PC-3 (cell line): Measurements from ENCODE around the gene FBXO11. TPM values are rescaled to one million over a fixed set of nuclear protein-coding genes. Genes with fewer than 3 reads are reported as not detected.

Experiments
- ATAC-seq: fragments of 200-7000 bp; cut with Tn5 transposase; 2 replicates; pipeline ENCODE4 v1.9.1; 2020; ENCODE audit warnings: mild to moderate bottlenecking, moderate library complexity
- BruUV-seq: library from RNA; stranded (reverse); fragments of 400-500 nt; replicated peaks from 2 replicates; lab custom pipeline; 2021; lab: Mats Ljungman, UMichigan
- CTCF ChIA-PET: fragments of 300-600 bp; sonication (Branson Sonifier 250); formaldehyde crosslinking; loops from one replicate; lab custom pipeline; 2022; ENCODE audit warnings: antibody characterized with exemption; lab: Charles Lee
- POLR2A ChIA-PET: fragments of 300-600 bp; sonication (Branson Sonifier 250); formaldehyde crosslinking; loops from one replicate; lab custom pipeline; 2022; ENCODE audit warnings: antibody characterized with exemption; ENCODE audit not compliant: unreplicated experiment; lab: Charles Lee
- DNase-seq: peaks from one replicate; pipeline ENCODE4 v3.0.0-alpha.2; 2015
- H2AFZ ChIP-seq: fragments of 300-600 bp; sonication (generic); 2 replicates; pipeline ENCODE4 v1.6.0; 2016; ENCODE audit warnings: antibody characterized with exemption, low read length
- H3F3A ChIP-seq: fragments of 300-600 bp; sonication (generic); one replicate; pipeline ENCODE4 v1.6.0; 2017; ENCODE audit warnings: antibody characterized with exemption, low read length, control low read depth, mild to moderate bottlenecking; ENCODE audit not compliant: unreplicated experiment
- H3K27ac ChIP-seq: fragments of 300-600 bp; sonication (generic); 2 replicates; pipeline ENCODE4 v1.5.1; 2016; ENCODE audit warnings: mild to moderate bottlenecking, low read length
- H3K27me3 ChIP-seq: fragments of 300-600 bp; sonication (generic); 2 replicates; pipeline ENCODE4 v1.6.1; 2016; ENCODE audit warnings: low read length, mixed read lengths
- H3K36me3 ChIP-seq: fragments of 300-600 bp; sonication (generic); 2 replicates; pipeline ENCODE4 v1.6.1; 2016; ENCODE audit warnings: low read depth, mixed run types, low read length, mixed read lengths
- H3K4me1 ChIP-seq: fragments of 300-600 bp; sonication (generic); 2 replicates; pipeline ENCODE4 v1.5.1; 2016; ENCODE audit warnings: low read length; ENCODE audit not compliant: insufficient read depth
- H3K4me2 ChIP-seq: fragments of 300-600 bp; sonication (generic); 2 replicates; pipeline ENCODE4 v1.6.0; 2016; ENCODE audit warnings: low read length
- H3K4me3 ChIP-seq: fragments of 300-600 bp; sonication (generic); 2 replicates; pipeline ENCODE4 v1.5.1; 2016; ENCODE audit warnings: mild to moderate bottlenecking, low read length, mixed read lengths
- H3K79me2 ChIP-seq: fragments of 300-600 bp; sonication (generic); 2 replicates; pipeline ENCODE4 v1.6.1; 2017; ENCODE audit warnings: low read length, mixed read lengths
- H3K9ac ChIP-seq: fragments of 300-600 bp; sonication (generic); 2 replicates; pipeline ENCODE4 v1.6.0; 2016; ENCODE audit warnings: mild to moderate bottlenecking, low read length
- H3K9me2 ChIP-seq: fragments of 300-600 bp; sonication (generic); replicated peaks from 2 replicates; pipeline ENCODE4 v1.6.1; 2016; ENCODE audit warnings: mixed run types, low read length, mixed read lengths
- H3K9me3 ChIP-seq: fragments of 300-600 bp; sonication (generic); 2 replicates; pipeline ENCODE4 v1.6.1; 2016; ENCODE audit warnings: low read length, mixed read lengths
- H4K20me1 ChIP-seq: fragments of 300-600 bp; sonication (generic); 2 replicates; pipeline ENCODE4 v1.6.1; 2016; ENCODE audit warnings: low read length, mixed read lengths
- EZH2 ChIP-seq: fragments of 300-600 bp; sonication (generic); IDR thresholded peaks from one replicate; pipeline ENCODE4 v1.6.1; 2017; ENCODE audit warnings: antibody characterized with exemption, mild to moderate bottlenecking, low read length; ENCODE audit not compliant: unreplicated experiment
- EZH2phosphoT487 ChIP-seq: fragments of 300-600 bp; sonication (generic); IDR thresholded peaks from 2 replicates; pipeline ENCODE4 v1.6.1; 2018; ENCODE audit warnings: mild to moderate bottlenecking, antibody characterized with exemption, low read length, borderline replicate concordance
- intact Hi-C: fragments of 100-400 bp; cut with micrococcal nuclease; formaldehyde crosslinking; loops from 2 replicates; pipeline ENCODE4 v1.9.0; 2023
- total RNA-seq: library from RNA; depleted of rRNA; stranded (reverse); fragments of >200 nt; gene quantifications from 2 replicates; pipeline ENCODE4 v1.2.3, GENCODE V29; 2014
- TF ChIP-seq, protein P1 (sequence below): fragments of 300-600 bp; sonication (generic); conservative IDR thresholded peaks from 2 replicates; pipeline ENCODE4 v1.5.1; 2017; ENCODE audit warnings: antibody characterized with exemption, low read depth, mild to moderate bottlenecking, low read length

The FBXO11 gene
- total RNA-seq, 1 experiment from 2014 or later: 34.8 TPM

DNA sequence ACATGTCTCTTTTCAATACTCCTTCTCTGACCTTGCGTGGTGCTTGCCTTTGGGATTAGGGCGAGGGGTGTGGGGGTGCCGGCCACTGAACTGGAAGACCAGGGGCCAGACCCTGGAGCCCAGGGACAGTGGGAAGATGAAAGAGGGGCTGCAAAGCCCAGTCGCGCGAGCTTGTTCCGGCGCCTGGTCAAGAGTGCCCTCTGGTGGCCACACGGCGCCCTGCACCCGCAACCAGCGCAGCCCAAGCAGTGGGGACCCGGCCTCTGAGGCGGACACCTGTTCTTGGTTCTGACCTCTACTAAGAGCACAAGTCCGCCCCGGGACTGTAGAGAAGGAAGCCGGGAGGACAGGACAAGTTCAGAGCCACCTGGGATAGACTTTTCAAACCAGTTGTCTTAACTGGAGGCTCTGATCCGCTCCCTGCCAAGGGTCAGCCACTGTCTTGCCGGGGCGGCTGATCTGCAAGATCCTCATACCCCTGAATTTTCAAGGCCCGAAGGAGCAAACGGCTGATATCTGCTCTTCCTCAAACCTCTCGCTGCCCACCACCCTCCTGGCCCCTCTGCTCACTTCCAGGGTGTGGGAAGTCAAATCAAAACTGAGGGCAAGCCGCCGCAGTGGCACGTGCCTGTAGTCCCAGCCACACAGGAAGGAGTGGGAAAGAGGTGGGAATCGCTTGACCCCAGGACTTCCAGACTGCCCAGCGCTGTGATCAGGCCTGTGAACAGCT, 138.3 kb downstream of the FBXO11 start:
- TF ChIP-seq, protein P1, sequence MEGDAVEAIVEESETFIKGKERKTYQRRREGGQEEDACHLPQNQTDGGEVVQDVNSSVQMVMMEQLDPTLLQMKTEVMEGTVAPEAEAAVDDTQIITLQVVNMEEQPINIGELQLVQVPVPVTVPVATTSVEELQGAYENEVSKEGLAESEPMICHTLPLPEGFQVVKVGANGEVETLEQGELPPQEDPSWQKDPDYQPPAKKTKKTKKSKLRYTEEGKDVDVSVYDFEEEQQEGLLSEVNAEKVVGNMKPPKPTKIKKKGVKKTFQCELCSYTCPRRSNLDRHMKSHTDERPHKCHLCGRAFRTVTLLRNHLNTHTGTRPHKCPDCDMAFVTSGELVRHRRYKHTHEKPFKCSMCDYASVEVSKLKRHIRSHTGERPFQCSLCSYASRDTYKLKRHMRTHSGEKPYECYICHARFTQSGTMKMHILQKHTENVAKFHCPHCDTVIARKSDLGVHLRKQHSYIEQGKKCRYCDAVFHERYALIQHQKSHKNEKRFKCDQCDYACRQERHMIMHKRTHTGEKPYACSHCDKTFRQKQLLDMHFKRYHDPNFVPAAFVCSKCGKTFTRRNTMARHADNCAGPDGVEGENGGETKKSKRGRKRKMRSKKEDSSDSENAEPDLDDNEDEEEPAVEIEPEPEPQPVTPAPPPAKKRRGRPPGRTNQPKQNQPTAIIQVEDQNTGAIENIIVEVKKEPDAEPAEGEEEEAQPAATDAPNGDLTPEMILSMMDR: peak; percentile 97
- no peak for TF ChIP-seq EZH2
- H3K4me2 ChIP-seq: peak overlapping the region; percentile 68
- H3K4me1 ChIP-seq: no peaks in the 10 kb centered on the region
- no peak overlapping the region for H3K9ac ChIP-seq
- peak overlapping the region; percentile 26; the same call in 1 of the 2 replicates for H3K4me3 ChIP-seq
- ChIA-PET POLR2A (no interaction called here), CTCF (interaction anchor here (0.5 to 2.5 kb wide), 7 partner anchors 114 to 380 kb away, joined by 3 to 20 read pairs (median 3); no protein-coding TSS in a partner anchor)
- intact Hi-C loops: loop anchor here (2.0 kb wide), 1 partner anchor 331 kb away; no protein-coding TSS in a partner anchor
- peak overlapping the region; percentile 53 for H2AFZ ChIP-seq
- H4K20me1 ChIP-seq: no peaks in the 10 kb centered on the region
- ATAC-seq (peak; percentile 77), DNase-seq (peak; percentile 66)
- H3K36me3 ChIP-seq: no peaks in the 10 kb centered on the region
- H3K27me3 ChIP-seq: no peaks in the 10 kb centered on the region
- no TSS peak for BruUV-seq
- H3K27ac ChIP-seq: no peak overlapping the region
- no peaks in the 10 kb centered on the region for H3K9me3 ChIP-seq
- H3K79me2 ChIP-seq: no peaks in the 10 kb centered on the region
- H3F3A ChIP-seq: no peaks in the 10 kb centered on the region
- H3K9me2 ChIP-seq: no peaks in the 10 kb centered on the region

DNA sequence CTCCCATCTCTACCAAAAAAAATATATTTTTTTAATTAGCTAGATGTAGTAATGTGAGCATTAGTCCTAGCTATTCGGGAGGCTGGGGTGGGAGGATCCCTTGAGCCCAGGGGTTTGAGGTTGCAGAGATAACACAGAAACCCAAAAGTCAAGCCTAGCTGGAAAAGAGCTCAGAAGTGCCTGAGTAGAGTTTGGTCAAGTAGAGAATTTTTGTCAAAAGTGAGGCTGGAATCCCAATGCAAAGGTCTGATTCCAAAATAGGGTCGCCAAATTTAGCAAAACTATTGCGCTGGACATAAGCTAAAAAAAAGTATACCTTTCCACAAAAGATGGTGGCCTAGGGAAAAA, 138.8 kb downstream of the FBXO11 start:
- H3K36me3 ChIP-seq: no peaks in the 10 kb centered on the region
- no peaks in the 10 kb centered on the region for H3K4me1 ChIP-seq
- no peaks in the 10 kb centered on the region for H3K9me2 ChIP-seq
- no peak for DNase-seq
- peak overlapping the region; percentile 68 for H3K4me2 ChIP-seq
- CTCF ChIA-PET: interaction anchor here (0.5 to 2.5 kb wide), 7 partner anchors 113 to 379 kb away, joined by 3 to 20 read pairs (median 3); no protein-coding TSS in a partner anchor
- peak overlapping the region; percentile 26; the same call in 1 of the 2 replicates for H3K4me3 ChIP-seq
- peak overlapping the region; percentile 53 for H2AFZ ChIP-seq
- no TSS peak for BruUV-seq
- POLR2A ChIA-PET: interaction anchor here (0.5 kb wide), 1 partner anchor 330 kb away, joined by 7 read pairs; no protein-coding TSS in a partner anchor
- H3K9ac ChIP-seq: no peak overlapping the region
- H3F3A ChIP-seq: no peaks in the 10 kb centered on the region
- H3K27ac ChIP-seq: no peak overlapping the region
- no peak for TF ChIP-seq EZH2
- TF ChIP-seq, protein P1: no peak
- TF ChIP-seq EZH2phosphoT487: no peak
- no peaks in the 10 kb centered on the region for H3K9me3 ChIP-seq
- intact Hi-C loops: no loop called here
- no peaks in the 10 kb centered on the region for H4K20me1 ChIP-seq
- no peak for ATAC-seq
- no peaks in the 10 kb centered on the region for H3K27me3 ChIP-seq
- no peaks in the 10 kb centered on the region for H3K79me2 ChIP-seq

DNA sequence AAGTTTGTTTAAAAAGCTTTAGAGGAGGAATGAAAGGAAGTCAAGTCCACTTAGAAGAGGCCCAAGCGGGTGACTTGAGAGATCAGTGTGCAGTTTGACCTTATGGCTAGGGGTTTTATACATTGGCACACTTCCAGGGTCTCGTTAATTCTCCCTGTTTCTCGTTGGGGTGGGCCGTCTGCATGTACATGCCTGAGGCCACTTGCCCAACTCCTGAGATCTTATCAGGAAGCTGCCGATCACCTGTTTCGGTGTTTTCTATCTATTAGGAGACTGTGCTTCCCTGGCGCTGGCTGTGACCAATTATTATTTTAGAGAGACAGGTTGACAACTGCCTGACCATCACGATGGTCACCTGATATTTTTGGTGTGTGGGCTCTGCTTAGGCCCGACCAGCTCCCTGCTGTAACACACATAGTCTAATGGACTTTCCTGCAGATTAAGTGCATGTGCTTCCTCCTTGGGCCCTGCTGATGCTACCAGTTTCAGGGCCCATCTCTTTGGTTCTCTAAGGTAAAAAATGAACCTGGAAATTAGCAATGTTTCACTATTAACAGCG, 154.4 kb downstream of the FBXO11 start:
- no peak overlapping the region for H3K27ac ChIP-seq
- no peak overlapping the region for H2AFZ ChIP-seq
- intact Hi-C loops: no loop called here
- H3K79me2 ChIP-seq: no peaks in the 10 kb centered on the region
- H3K4me1 ChIP-seq: no peaks in the 10 kb centered on the region
- no peaks in the 10 kb centered on the region for H4K20me1 ChIP-seq
- TF ChIP-seq, protein P1: no peak
- TF ChIP-seq EZH2: no peak
- TF ChIP-seq EZH2phosphoT487: no peak
- POLR2A ChIA-PET: no interaction called here
- no TSS peak for BruUV-seq
- H3K4me3 ChIP-seq: no peak overlapping the region
- H3K4me2 ChIP-seq: no peak overlapping the region
- no peaks in the 10 kb centered on the region for H3K27me3 ChIP-seq
- H3F3A ChIP-seq: no peaks in the 10 kb centered on the region
- CTCF ChIA-PET: no interaction called here
- ATAC-seq: no peak
- no peaks in the 10 kb centered on the region for H3K36me3 ChIP-seq
- no peak for DNase-seq
- no peaks in the 10 kb centered on the region for H3K9me3 ChIP-seq
- no peak overlapping the region for H3K9ac ChIP-seq
- H3K9me2 ChIP-seq: no peaks in the 10 kb centered on the region
